ENCODE results near the gene ATAD3C. TPM values are rescaled to one million over a fixed set of nuclear protein-coding genes. Genes with fewer than 3 reads are reported as not detected.

The ATAD3C gene
- total and polyA plus RNA-seq, 12 donors = under 0.01 to 1.4 (median 0.69) TPM; not detected in 3

- H3K27ac ChIP-seq = no peak overlapping the region
Observed at GRCh38 chr1:1439546-1440261, 9.8 kb upstream of the ATAD3C start.

GRCh38 chr1:1440262-1441001 lies 9.1 kb upstream of the ATAD3C start:
- 67 to 80% (median 73%) methylated on average over 14 to 26 of the region's 26 CpGs for WGBS, 4 donors
- TF ChIP-seq CTCF (IDR thresholded peaks at IDR 0.05) (no peak), POLR2A (IDR thresholded peaks at IDR 0.05) (no peak)
- Histone ChIP-seq H3K36me3 (replicated peaks in 1 of 2) (no peaks in the 10 kb centered on the region), H3K4me1 (replicated peaks in 1 of 2) (peaks cover 7 to 11% of the 10 kb centered on the region in 2 donors), H3K27ac (no peak overlapping the region), H3K4me3 (no peak overlapping the region), H3K9me3 (replicated peaks in 1 of 3) (no peaks in the 10 kb centered on the region), H3K27me3 (no peaks in the 10 kb centered on the region)
- peak in 1 of 7 donors; percentile 19 for DNase-seq
- intact Hi-C loops (cut with DNase I) = no loop called here

More at GRCh38 chr1:1439546-1440261, 9.8 kb upstream of the ATAD3C start:
- Histone ChIP-seq H3K4me3 (no peak overlapping the region), H3K4me1 (replicated peaks in 1 of 2) (peaks cover 12 to 18% of the 10 kb centered on the region in 2 donors), H3K9me3 (replicated peaks in 1 of 3) (no peaks in the 10 kb centered on the region), H3K27me3 (no peaks in the 10 kb centered on the region), H3K36me3 (replicated peaks in 1 of 2) (no peaks in the 10 kb centered on the region)
- TF ChIP-seq POLR2A (IDR thresholded peaks at IDR 0.05) = no peak
- TF ChIP-seq CTCF (IDR thresholded peaks at IDR 0.05) = no peak
- intact Hi-C loops (cut with DNase I) = no loop called here
- DNase-seq = peak in 1 of 7 donors; percentile 21
- 82 to 94% (median 83%) methylated on average over 17 to 82 of the region's 82 CpGs for WGBS, 4 donors

GRCh38 chr1:1441002-1441888 lies 8.2 kb upstream of the ATAD3C start:
- 18 to 35% (median 27%) methylated on average over 2 to 29 of the region's 29 CpGs for WGBS, 4 donors
- no peak overlapping the region for H3K4me3 ChIP-seq
- TF ChIP-seq CTCF (IDR thresholded peaks at IDR 0.05) = peak; percentile 71 to 92 (median 82)
- TF ChIP-seq POLR2A (IDR thresholded peaks at IDR 0.05) = no peak
- H3K9me3 ChIP-seq (replicated peaks in 1 of 3) = no peaks in the 10 kb centered on the region
- no peak overlapping the region for H3K27ac ChIP-seq
- peak in 5 of 7 donors; percentile 48 to 63 (median 59) for DNase-seq
- peaks cover 4 to 6% of the 10 kb centered on the region in 2 donors for H3K4me1 ChIP-seq (replicated peaks in 1 of 2)
- no peaks in the 10 kb centered on the region for H3K36me3 ChIP-seq (replicated peaks in 1 of 2)
- intact Hi-C loops (cut with DNase I) = no loop called here
- no peaks in the 10 kb centered on the region for H3K27me3 ChIP-seq

Measured in adrenal gland (tissue), 12 donors.